CD4-positive, alpha-beta T cell treated with Interleukin-12 subunit alpha and Interleukin-12 subunit beta, for 1 hour (primary cell): ENCODE results near the gene SMIM38.

Experiments used
- DNase-seq: peaks from one replicate; pipeline ENCODE4 v3.0.0-alpha.2; 2020

Gene SMIM38

DNA sequence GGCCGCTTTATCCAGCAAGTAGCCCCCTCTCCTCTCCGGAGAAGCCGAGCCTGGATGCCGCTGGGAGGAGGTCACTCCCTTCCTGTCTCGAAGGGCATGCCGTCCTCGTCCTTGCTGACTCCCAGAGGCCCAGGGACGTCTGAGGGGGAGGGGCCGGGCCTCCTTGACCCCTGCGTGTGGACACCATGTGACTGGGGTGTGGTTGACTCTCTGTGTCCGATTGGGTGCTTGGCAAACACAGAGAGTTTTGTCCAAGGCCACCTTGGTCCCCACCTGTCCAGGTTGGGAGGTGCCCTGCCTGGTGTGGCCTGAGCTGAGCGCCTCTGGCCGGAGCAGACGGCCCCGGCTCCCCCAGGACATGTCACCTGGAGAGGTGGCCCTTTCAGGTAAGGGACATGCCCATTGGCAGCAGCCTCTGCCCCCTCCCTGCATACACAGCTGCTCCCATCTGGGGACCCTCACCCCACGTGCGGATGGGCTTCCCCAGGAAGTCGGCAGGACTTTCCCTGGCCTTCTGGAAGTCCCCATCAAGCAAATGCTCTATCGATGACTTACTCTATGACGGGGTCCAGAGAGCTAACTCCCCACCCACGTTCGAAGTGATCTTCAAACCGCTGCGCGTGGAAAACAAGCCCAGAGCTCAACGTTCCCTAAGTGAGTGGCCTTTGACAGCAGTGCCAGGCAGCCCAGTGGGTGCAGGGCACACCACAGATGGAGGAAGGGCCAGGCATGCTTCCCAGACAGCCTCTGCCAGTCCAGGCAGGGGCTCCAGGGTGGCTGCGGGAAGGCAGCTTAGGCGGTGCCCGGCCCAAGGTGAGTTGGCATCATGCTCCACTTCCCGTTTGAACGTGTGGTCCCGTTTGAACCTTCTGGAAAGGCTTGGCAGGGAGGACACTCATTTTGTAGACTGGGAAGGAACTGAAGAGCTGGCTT lies at the start of gene SMIM38:
Gene SMIM38 (plus strand): TSS at position 634 of the 933 bp plus-strand sequence. CDS start 1,912 bp downstream, outside the sequence.
- no peak for DNase-seq

DNA sequence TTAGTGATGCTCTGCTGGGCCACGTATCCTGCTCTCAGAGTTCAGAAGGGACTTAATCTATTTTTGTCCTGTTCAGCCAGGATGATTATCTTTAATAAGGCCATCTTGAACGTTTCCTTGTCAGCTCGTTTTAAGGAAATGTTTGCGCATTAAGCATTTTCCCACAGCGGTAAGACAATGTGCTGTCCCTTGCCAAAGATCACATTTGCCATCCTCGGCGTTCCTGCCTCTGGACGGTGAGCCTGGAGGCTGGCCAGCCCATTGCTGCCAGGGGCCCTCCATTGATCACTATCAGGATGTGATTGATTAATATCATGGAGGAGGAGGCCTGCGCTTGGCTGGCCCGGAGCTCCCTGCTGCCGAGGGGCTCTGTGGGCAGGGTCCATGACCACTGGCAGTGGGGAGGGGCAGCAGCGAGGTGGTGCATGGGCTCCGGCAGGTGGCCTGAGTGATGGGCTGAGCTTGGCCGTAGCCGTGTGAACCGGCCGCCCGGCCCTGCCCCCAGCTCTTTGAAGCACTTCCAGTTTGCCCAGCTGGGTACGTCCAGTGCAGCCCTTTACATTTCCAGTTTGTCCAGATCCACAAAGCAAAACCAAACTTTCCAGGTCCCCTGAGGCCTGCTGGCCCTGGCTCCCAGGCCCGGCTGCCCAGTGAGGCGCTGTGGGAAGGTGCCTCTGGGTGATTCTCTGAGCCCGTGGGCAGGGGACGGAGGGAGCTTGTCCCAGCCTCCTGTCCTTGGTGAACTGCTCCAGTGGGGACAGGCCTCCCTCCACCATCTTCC lies 49.5 kb upstream of the SMIM38 start:
- no peak for DNase-seq

DNA sequence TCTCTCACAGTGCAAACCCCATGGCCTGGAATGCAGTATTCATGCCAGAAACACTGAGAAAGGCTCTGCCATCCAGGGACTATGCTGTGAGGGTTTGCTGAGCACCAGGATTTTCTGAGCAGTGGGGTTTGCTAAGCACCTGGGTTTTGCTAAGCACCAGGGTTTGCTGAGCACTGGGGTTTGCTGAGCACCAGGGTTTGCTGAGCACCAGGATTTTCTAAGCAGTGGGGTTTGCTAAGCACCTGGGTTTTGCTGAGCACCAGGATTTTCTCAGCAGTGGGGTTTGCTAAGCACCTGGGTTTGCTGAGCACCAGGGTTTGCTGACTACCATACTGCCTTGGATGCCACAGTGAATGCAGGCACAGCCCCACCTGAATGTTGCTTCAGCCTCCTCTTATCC lies 48.3 kb upstream of the SMIM38 start:
- DNase-seq = no peak

DNA sequence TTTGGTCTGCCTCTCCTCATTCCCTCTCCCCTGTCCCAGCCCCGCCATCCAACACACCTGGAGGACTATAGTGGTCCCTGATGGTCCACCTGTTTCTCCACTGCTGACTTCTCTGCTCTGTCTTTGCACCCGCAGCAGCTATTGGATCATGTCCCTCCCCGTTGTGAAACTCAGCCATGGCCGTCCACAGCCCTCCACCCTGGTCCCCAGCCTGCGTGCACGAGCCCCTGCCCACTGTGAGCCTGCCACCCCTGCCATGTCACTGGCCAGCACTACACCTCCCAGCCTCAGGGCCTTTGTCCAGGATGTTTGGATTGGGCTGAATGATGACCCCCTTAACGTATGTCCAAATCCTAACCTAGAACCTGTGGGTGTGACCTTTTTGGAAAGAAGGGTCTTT lies 47.7 kb upstream of the SMIM38 start:
- DNase-seq = no peak

DNA sequence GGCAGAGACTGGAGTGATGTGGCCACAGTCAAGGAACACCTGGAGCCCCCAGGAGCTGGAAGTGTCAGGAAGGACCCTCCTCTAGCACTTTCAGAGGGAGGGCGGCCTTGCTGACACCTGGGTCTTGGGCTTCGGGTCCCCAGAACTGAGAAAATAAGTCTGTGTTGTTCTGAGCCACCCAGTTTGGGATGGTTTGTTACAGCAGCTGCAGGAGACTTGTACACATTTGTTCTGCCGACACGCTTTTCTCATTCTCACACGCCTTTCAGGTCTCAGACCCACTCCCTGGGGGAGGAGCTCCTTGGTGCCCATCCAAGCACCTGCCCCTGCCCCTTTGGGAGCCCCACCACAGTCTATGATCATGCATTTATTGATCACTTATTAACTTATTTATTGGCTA lies 47.2 kb upstream of the SMIM38 start:
- DNase-seq = no peak

DNA sequence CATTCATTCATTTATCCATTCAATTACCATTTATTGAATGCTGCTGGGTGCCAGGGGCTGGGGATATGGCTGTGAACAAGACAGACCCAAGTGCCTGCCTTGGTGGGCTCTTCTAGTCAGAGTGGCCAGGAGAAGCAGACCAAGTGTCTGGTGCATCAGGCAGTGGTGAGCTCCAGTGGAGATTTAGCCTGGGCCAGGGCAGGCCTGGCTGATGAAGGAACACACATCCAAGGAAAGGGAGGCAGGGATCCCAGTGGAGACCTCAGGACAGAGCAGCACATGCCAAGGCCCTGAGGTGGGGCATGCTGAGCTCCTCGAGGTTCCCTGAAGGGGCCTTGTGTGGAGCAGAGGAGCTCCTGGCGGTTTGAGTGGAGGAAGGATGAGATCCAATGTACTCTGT lies 46.6 kb upstream of the SMIM38 start:
- no peak for DNase-seq

DNA sequence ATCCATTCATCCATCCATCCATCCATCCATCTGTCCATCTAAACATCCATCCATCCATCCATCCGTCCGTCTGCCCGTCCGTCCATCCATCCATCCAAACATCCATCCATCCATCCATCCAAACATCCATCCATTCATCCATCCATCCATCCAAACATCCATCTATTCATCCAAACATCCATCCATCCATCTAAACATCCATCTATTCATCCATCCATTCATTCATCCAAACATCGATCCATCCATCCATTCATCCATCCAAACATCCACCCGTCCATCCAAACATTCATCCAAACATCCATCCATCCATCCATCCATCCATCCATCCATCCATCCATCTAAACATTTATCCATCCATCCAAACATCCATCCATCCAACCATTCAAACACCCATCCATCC lies 45.3 kb upstream of the SMIM38 start:
- DNase-seq = no peak

DNA sequence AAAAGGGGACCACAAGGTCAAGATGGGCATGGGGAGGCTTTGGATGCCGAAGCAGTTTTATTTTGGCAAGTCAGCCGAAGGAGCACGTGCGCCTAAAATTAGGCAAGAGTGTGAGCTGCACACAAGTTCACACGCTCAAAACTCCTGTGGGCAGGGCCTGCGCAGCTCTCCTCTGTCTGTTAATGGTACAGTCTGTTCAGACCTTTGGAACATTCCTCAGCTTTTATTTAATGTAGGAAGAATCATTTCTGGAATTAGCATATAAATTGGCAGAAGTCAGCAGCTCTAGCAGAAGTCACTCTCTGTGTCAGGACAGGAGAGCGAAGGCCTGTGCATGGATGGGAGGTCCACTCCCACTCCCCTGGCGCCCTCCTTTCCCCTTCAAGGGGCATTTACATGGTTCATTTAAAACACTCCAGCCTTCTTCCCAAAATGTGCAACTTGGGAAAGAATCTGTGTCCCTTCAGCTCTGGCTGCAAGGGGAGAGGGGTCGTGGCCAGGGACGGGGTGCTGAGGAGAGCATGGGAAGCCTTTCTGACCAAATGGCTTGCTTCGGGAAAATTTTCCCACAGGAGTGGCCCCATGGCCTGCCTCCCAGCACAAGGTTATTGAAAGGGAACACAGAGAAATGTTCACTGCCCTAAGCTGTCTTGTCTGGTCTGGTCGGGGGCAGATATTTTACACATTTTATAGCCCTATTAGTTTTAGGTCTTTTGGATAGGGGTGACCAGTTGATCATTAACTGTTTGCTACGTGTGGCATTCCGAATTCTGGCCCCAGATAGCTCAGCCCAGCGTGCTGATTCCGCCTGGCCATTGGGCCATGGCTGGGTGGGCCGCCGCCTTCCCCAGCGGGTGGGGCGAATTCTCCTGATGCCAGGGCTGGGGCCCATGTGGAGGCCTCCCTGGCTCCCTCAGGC lies 43.9 kb upstream of the SMIM38 start:
- no peak for DNase-seq

DNA sequence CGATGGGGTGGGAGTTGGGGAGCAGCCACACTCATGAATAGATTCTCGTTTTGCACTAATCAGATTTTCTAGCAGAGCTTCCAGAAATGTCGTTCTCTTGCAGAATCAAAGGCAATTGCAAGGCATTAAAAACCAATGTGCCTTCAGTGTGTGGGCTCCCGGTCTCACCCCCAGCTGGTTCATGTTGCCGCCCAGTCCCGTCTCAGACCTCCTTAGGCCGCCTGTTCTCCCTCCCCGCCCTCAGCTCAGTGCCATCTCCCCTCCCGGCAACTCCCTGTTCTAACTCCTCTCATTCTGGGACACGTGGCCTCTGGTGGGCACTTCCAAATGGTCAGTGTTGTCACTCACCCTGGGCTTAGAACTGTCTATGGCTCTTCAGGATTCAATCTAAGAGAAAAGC lies 42.5 kb upstream of the SMIM38 start:
- DNase-seq = no peak

DNA sequence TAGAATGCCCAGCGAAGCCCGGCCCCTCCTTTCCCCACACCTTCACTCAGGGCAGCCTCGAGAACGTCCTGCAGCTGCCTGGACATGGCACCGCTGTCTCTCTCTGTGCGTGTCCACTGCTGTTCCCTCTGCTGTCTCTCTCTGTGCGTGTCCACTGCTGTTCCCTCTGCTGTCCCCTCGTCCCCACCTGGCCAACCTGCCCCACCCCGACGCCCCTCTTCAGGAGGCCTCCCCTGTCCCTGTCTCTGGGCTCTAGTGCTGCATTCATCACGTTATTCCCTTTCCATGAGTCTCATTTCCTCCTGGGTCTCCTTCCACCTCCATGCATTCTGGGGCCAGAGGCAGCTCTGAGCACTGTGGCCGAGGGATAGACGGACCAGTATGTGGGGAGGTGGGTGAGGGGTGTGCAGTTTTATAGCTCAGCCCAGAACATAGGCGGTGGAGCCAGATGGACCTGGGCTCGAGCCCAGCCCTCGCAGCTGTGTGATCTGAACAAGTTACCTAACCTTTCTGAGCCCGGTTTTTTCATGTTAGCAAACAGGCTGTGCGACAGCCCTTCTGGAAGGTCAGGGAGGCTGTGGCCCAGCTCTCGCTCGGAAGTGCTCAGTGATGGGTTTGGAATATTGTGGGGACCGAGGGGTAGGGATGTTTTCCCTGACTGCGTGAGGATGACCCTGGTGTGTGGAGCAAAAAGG lies 41.9 kb upstream of the SMIM38 start:
- no peak for DNase-seq

DNA sequence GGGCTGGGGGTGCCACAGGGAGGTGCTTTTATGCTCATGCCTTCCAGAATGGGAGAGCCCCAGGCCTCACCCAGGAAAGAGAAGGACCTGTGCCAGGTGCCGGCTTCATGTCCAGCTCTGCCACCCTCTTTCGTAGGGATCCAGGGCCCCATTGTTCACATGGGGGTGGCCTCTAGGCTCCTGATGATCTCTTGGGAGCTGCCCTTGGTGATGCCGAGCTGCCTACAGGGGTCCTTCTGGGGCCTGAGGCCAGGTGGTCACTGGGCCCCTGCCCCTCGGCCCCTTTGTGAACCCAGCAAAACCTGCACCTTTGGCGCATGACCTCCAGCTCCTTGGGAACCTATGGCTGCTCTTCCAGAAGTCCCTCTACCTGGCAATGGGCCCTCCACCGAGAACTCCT lies 41.4 kb upstream of the SMIM38 start:
- no peak for DNase-seq

DNA sequence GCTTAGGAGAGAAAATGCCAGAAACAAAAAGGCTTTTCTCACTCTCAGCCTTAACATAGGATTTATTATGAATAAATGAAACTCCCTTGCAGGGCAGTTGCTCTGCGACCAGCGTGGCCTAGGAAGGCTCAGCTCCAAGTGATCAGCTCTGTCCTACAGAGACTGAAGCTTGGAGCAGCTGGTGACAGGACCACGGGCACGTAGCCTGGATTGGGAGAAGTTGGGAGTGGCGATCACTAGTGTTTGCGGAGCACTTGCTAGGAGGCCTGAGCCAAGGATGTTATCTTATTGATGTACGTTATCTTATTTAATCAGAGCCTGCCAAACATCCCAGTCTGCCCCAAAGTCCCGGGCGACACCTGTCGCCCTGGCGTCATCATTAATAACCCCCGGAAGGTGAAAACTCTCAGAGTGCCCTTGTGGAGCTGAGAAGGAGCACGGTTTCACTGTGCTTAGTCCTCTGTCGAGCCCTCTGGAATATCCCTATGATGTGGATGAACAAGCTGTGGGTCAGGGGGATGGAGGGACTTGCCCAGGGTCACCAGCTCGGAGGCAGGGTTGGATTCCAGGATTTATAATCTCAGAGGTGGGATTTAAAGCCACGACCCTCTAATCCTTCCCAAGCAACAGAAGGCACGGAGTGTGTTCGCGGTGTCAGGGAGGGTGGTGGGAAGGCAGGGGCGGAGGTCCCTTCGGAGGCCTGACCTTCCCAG lies 40.8 kb upstream of the SMIM38 start:
- no peak for DNase-seq

DNA sequence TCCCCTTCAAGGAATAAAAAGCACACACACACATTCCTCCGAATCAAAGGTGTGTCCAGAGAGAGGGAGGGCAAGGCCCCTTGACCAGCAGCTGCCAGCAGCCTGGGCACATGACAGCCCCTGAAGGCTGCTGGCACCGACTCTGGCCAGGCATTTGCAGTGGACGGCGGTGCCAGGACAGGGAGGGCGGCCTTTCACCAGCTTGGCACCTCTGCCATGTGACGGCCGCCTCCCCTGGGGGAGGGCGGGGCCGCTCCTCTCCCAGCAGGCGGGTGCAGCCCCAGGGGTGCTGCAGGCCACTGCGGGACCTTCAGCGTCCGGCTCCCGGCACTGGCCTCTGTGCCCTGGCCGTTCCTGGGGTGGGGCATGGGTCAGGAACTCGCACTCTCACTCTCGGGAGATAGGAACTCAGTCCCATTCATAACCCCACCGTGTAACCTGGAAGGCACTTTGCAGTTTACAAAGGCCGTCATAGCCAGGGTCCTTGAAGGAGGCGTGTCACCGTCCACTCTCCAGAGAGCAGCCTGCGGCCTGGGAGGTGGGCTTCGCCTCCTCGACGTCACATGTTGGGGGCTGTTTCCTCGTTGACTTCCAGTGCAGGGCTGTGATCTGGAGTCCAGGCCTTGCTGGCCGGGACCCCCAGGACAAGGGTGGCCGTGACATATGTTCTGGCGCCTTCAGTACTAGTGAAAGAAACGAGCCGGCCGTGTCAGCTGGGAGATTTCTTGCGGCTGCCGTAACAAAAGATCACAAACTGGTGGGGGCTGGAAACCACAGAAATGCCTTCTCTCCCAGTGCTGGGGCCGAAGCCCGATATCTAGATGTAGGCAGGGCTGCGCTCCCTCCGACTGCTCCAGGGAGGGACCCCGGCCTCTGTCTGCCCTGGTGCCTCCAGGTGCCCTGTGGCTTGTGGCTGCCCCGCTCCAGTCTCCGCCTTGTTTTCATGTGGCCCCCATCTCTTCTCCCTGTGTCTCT lies 39.9 kb upstream of the SMIM38 start:
- no peak for DNase-seq

DNA sequence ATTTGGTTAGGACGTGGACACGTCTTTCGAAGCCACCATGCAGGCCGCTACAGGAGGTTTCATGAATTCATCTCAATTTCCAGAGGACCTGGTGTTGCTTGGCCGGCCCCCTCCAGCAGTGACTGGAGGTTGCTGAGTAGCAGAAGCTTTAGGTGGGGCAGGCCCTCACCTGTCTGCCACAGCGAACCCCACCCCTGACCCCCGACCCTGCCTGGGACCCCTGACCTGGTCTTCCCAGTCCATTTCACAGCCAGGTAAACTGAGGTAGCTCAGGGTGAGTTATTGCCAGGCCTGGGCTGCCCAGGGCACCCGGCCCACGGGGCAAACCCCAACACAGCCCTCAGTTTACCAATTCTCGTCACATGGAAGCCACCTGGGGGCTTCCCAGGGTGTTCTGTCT lies 39.1 kb upstream of the SMIM38 start:
- no peak for DNase-seq

DNA sequence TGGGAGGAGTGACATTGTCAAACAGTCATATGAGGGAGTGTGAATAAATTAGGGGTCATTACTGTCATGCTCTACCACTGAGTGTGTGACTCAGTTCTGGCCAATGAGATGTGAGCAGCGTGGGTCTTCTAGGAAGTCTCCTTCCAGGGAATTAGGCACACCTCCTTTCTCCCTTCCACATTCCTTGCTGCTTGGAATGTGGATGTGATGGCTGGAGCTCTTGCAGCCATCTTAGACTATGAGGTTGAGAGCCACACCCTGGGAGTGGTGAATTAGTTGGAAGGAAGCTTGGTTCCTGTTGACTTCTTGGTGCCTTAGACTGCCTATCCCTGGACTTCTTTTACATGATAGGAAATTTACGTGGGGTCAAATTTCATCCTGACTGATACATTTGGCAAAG lies 36.5 kb upstream of the SMIM38 start:
- DNase-seq = no peak

DNA sequence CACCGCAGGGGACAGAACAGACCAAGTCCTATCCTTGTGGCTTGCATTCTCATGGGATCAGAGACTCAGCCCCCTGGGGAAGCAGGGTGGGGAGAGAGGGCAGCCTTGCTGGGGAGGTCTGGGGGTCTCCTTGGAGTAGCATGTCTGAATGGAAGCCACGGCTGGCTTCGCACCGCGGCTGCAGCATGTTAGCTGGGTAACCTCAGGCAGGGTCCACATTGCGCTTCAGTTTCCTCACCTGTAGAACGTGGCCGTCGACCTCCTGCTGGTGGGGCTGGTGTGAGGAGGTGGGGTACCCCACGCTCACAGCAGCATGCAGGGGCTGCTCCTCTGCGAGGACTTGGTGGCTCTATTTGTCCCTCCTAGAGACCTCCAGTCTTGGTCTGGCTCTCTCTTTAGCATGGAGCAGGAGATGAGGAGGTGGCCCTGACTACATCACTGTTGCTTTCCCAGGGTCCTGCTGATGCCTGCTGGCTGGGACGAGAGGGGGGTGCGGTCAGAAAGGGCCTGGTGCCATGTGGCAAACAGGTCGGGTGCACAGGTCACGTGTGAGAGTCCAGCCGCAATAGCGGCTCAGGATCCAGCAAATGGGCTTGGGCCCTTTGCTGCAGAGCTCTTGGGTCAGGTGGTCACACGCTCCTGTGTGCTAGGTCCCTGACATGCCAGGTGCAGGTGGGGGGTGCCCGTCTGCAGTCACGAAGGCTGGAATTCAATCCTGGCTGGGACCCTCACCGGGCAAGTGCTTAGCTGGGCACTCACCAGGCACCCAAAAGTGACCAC lies 35.4 kb upstream of the SMIM38 start:
- no peak for DNase-seq

DNA sequence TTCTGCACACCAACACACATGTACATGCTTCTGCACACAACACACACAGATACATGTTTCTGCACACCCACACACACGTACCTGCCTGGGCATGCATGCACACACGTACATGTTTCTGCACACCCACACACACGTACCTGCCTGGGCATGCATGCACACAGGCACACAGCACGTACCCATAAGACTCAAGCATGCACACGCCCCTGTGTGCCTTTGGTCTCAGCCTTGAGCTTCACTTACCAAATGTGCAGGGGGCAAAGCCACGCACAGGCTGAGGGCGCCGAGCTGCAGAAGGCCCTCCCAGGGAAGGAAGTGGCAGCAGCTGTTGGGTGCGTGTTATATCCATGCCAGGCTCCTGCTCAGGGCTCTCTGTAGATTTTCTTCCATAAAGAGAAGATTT lies 34.7 kb upstream of the SMIM38 start:
- no peak for DNase-seq

DNA sequence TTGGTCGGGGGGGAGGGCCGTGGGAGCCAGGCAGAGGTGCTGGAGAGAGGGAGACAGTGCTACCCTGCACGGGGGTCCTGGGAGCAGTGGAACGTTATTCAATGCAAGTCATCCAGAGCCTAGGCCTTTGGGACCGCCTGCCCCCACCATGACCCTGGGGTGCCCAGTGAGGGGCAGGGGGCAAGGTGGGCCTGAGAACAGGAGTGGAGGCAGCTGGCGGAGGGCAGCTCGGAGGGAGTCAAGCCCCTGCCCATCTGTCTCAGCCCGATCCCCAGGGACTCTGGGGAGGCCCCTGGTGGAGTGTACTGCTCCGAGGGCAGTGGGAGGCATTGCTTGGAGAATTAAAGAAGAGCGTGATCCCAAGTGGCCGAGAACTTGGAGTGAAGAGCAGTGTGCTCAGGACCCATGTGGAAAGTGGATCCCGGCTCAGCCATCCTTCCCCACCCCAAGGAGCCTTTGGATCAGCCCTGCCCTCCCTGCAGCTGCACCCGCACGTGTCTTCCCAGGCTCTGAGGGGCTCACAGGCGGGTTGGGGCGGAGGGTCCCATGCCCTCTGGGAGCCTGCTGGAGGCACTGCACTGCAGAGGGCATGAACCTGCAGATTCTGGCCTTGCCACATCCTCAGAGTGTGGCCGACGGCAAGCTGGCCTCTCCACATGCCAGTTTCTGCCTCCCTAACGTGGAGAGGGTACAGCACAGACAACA lies 34.0 kb upstream of the SMIM38 start:
- no peak for DNase-seq

DNA sequence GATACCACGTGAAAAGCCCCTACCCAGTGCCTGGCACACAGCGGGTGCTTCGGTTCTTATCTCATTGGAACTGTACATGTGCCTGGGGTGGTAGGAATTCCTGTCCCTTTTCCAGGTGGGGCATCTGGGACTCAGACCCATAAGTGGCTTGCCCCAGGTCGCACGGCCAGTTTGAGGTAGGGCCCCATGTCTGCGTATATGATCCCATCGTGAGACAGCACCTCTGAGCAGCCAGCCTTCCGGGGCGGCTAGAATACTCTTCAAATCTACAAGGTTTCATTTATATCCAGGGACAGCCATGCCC lies 33.5 kb upstream of the SMIM38 start:
- DNase-seq = no peak
